ENCODE results near the gene BSPH1. TPM values are rescaled to one million over a fixed set of nuclear protein-coding genes. Genes with fewer than 3 reads are reported as not detected.

BSPH1 gene
- total and polyA plus RNA-seq, 2 donors (not counting 3 experiments of a cell fraction or from before 2014, with no cell fraction given) = not detected

- Histone ChIP-seq H3K36me3 (ENCODE audit: control insufficient read depth in 2 of 2, extremely low read depth in 1 of 2, insufficient read depth in 2 of 2, low read length in 2 of 2) (no peaks in the 10 kb centered on the region), H3K9me3 (replicated peaks; ENCODE audit: control insufficient read depth, insufficient read depth, low read length) (no peaks in the 10 kb centered on the region), H3K4me3 (replicated peaks in 1 of 3; ENCODE audit: insufficient read depth in 1 of 3, low read depth in 1 of 3, low read length in 3 of 3) (no peak overlapping the region), H3K9ac (replicated peaks; ENCODE audit: extremely low read depth, insufficient read depth, low read length) (no peak overlapping the region), H3K9me1 (replicated peaks; ENCODE audit: control insufficient read depth, extremely low read depth, insufficient read depth, low read length) (no peaks in the 10 kb centered on the region), H2AFZ (ENCODE audit: low read depth, low read length) (no peak overlapping the region), H3K79me2 (ENCODE audit: control insufficient read depth, insufficient read depth, low read length) (no peaks in the 10 kb centered on the region), H3K4me2 (ENCODE audit: insufficient read depth, low read length) (no peak overlapping the region), H3K27me3 (ENCODE audit: control insufficient read depth in 2 of 2, insufficient read depth in 2 of 2, low read length in 2 of 2) (peaks cover 2 to 6% of the 10 kb centered on the region in 2 experiments), H4K20me1 (replicated peaks; ENCODE audit: control insufficient read depth, extremely low read depth, insufficient read depth, low read length) (no peaks in the 10 kb centered on the region), H3K4me1 (ENCODE audit: control insufficient read depth, extremely low read depth, insufficient read depth, low read length) (no peaks in the 10 kb centered on the region), H3K27ac (ENCODE audit: insufficient read depth, low read depth, low read length) (no peak overlapping the region)
- intact Hi-C loops (cut with micrococcal nuclease) = no loop called here
- TF ChIP-seq POLR2A (IDR thresholded peaks at IDR 0.05; ENCODE audit: low read depth, low read length) (no peak), GATA2 (IDR thresholded peaks at IDR 0.05; ENCODE audit: insufficient read depth, insufficient read length, low read depth, low read length) (no peak), CTCF (IDR thresholded peaks at IDR 0.05; ENCODE audit: extremely low read depth in 1 of 2, insufficient read depth in 1 of 2, low read depth in 1 of 2, low read length in 2 of 2) (no peak)
- BruUV-seq (replicated peaks) = no TSS peak
- CTCF ChIA-PET = no interaction called here
- no peak for FAIRE-seq
- dilution Hi-C loops (cut with MboI; ENCODE audit: extremely low pct_ligation_motif_present, low sequenced_read_pairs) = no loop called here
- DNase-seq (ENCODE audit: low read depth, low spot score) = no peak
- POLR2A ChIA-PET = no interaction called here
Observed at GRCh38 chr19:47991191-47991808, 670 bp downstream of the BSPH1 start.

GRCh38 chr19:47973529-47973928 lies 18.4 kb downstream of the BSPH1 start:
- Histone ChIP-seq H3K79me2 (ENCODE audit: control insufficient read depth, insufficient read depth, low read length) (no peaks in the 10 kb centered on the region), H3K27ac (ENCODE audit: insufficient read depth, low read depth, low read length) (no peak overlapping the region), H3K9me1 (replicated peaks; ENCODE audit: control insufficient read depth, extremely low read depth, insufficient read depth, low read length) (no peaks in the 10 kb centered on the region), H3K4me1 (ENCODE audit: control insufficient read depth, extremely low read depth, insufficient read depth, low read length) (no peaks in the 10 kb centered on the region), H4K20me1 (replicated peaks; ENCODE audit: control insufficient read depth, extremely low read depth, insufficient read depth, low read length) (no peaks in the 10 kb centered on the region), H3K9ac (replicated peaks; ENCODE audit: extremely low read depth, insufficient read depth, low read length) (no peak overlapping the region), H3K4me2 (ENCODE audit: insufficient read depth, low read length) (no peak overlapping the region), H3K27me3 (ENCODE audit: control insufficient read depth in 2 of 2, insufficient read depth in 2 of 2, low read length in 2 of 2) (peaks cover 0 to 2% of the 10 kb centered on the region in 2 experiments), H2AFZ (ENCODE audit: low read depth, low read length) (no peak overlapping the region), H3K36me3 (ENCODE audit: control insufficient read depth in 2 of 2, extremely low read depth in 1 of 2, insufficient read depth in 2 of 2, low read length in 2 of 2) (no peaks in the 10 kb centered on the region), H3K4me3 (replicated peaks in 1 of 3; ENCODE audit: insufficient read depth in 1 of 3, low read depth in 1 of 3, low read length in 3 of 3) (no peak overlapping the region), H3K9me3 (replicated peaks; ENCODE audit: control insufficient read depth, insufficient read depth, low read length) (no peaks in the 10 kb centered on the region)
- FAIRE-seq (no peak), DNase-seq (ENCODE audit: low read depth, low spot score) (no peak)
- intact Hi-C loops (cut with micrococcal nuclease) (no loop called here), dilution Hi-C loops (cut with MboI; ENCODE audit: extremely low pct_ligation_motif_present, low sequenced_read_pairs) (no loop called here)
- TF ChIP-seq POLR2A (IDR thresholded peaks at IDR 0.05; ENCODE audit: low read depth, low read length) (no peak), FOS (IDR thresholded peaks at IDR 0.05; ENCODE audit: borderline replicate concordance, insufficient read depth, low read length) (no peak), POLR2AphosphoS5 (IDR thresholded peaks at IDR 0.05; ENCODE audit: insufficient read depth, low read depth, low read length) (no peak), GATA2 (IDR thresholded peaks at IDR 0.05; ENCODE audit: insufficient read depth, insufficient read length, low read depth, low read length) (no peak), EZH2 (IDR thresholded peaks at IDR 0.05; ENCODE audit: borderline replicate concordance, low read depth, low read length, severe bottlenecking) (no peak), MAX (IDR thresholded peaks at IDR 0.05; ENCODE audit: insufficient read depth, insufficient read length) (no peak), JUN (IDR thresholded peaks at IDR 0.05; ENCODE audit: borderline replicate concordance, insufficient read depth, insufficient read length, low read depth) (no peak), CTCF (IDR thresholded peaks at IDR 0.05; ENCODE audit: extremely low read depth in 1 of 2, insufficient read depth in 1 of 2, low read depth in 1 of 2, low read length in 2 of 2) (no peak), MYC (IDR thresholded peaks at IDR 0.05; ENCODE audit: low read depth, low read length) (no peak)
- ChIA-PET POLR2A (no interaction called here), CTCF (interaction anchor here (1.2 kb wide), 1 partner anchor 12 kb away, joined by 3 read pairs; no protein-coding TSS in a partner anchor)
- BruUV-seq (replicated peaks) = no TSS peak
